HEK293 (cell line): Measurements from ENCODE around the gene CLIC3.

Experiments used
- CTCF ChIA-PET: fragments of 350-600 bp; formaldehyde crosslinking; extraction: SDS; loops from one replicate; lab custom pipeline; 2021; ENCODE audit warnings: antibody characterized with exemption; lab: Yijun Ruan, JAX
- POLR2A ChIA-PET: fragments of 300-600 bp; formaldehyde crosslinking; extraction: SDS; loops from one replicate; lab custom pipeline; 2020; ENCODE audit warnings: antibody characterized with exemption, inconsistent platforms; lab: Yijun Ruan, JAX
- H3K27ac ChIP-seq: fragments of 200-500 bp; sonication (Bioruptor generic); 2 replicates; pipeline ENCODE4 v1.5.1; 2014; ENCODE audit warnings: low read depth, low read length, control low read depth, inconsistent platforms; ENCODE audit errors: extremely low read depth
- H3K36me3 ChIP-seq, 2 experiments: fragments of 200-500 bp in 1 of 2; sonication (Bioruptor generic) in 1 of 2; 1 replicate in 1 of 2; 2 replicates in 1 of 2; pipeline ENCODE4 v1.5.1; 2014 to 2017; ENCODE audit warnings: inconsistent platforms in 2 of 2, low read length in 2 of 2; ENCODE audit not compliant: control insufficient read depth in 2 of 2, insufficient read depth in 1 of 2
- H3K4me1 ChIP-seq: fragments of 200-500 bp; sonication (Bioruptor generic); 2 replicates; pipeline ENCODE4 v1.5.1; 2014; ENCODE audit warnings: mild to moderate bottlenecking, low read length, inconsistent platforms; ENCODE audit not compliant: control insufficient read depth, insufficient read depth
- H3K4me3 ChIP-seq: 2 replicates; pipeline ENCODE4 v1.5.1; 2011; ENCODE audit warnings: low read depth, mild to moderate bottlenecking, control low read depth, low read length, moderate library complexity
- H3K9me3 ChIP-seq: fragments of 200-500 bp; sonication (Bioruptor generic); 2 replicates; pipeline ENCODE4 v1.5.1; 2014; ENCODE audit warnings: low read depth, low read length, inconsistent platforms; ENCODE audit not compliant: control insufficient read depth, insufficient read depth
- EGR2 ChIP-seq: fragments of 450-650 bp; formaldehyde crosslinking; IDR thresholded peaks from 2 replicates; pipeline ENCODE4 v1.5.1; 2016; ENCODE audit warnings: low read depth, missing biosample characterization, missing genetic modification characterization
- HOXA7 ChIP-seq: sonication (generic); formaldehyde crosslinking; IDR thresholded peaks from 2 replicates; pipeline ENCODE4 v1.8.1; 2022; ENCODE audit warnings: missing genetic modification reagents, borderline replicate concordance
- KLF8 ChIP-seq: fragments of 450-650 bp; formaldehyde crosslinking; IDR thresholded peaks from 2 replicates; pipeline ENCODE4 v1.5.1; 2016; ENCODE audit warnings: missing biosample characterization, missing genetic modification characterization
- ZBTB8A ChIP-seq: fragments of 450-650 bp; formaldehyde crosslinking; IDR thresholded peaks from 2 replicates; pipeline ENCODE4 v1.5.1; 2016; ENCODE audit warnings: missing biosample characterization, missing genetic modification characterization
- ZNF157 ChIP-seq: fragments of 450-650 bp; formaldehyde crosslinking; IDR thresholded peaks from 2 replicates; pipeline ENCODE4 v1.5.1; 2016; ENCODE audit warnings: missing biosample characterization, missing genetic modification characterization
- ZNF16 ChIP-seq: fragments of 450-650 bp; formaldehyde crosslinking; IDR thresholded peaks from 2 replicates; pipeline ENCODE4 v1.5.1; 2016; ENCODE audit warnings: low read depth, missing biosample characterization, missing genetic modification characterization
- ZNF2 ChIP-seq: fragments of 450-650 bp; formaldehyde crosslinking; IDR thresholded peaks from 2 replicates; pipeline ENCODE4 v1.5.1; 2016; ENCODE audit warnings: missing biosample characterization, missing genetic modification characterization
- ZNF48 ChIP-seq: fragments of 450-650 bp; formaldehyde crosslinking; IDR thresholded peaks from 2 replicates; pipeline ENCODE4 v1.5.1; 2016; ENCODE audit warnings: missing biosample characterization, missing genetic modification characterization
- ZNF501 ChIP-seq: fragments of 450-650 bp; formaldehyde crosslinking; IDR thresholded peaks from 2 replicates; pipeline ENCODE4 v1.5.1; 2016; ENCODE audit warnings: missing biosample characterization, missing genetic modification characterization
- ZNF510 ChIP-seq: fragments of 450-650 bp; formaldehyde crosslinking; IDR thresholded peaks from 2 replicates; pipeline ENCODE4 v1.5.1; 2018; ENCODE audit warnings: mild to moderate bottlenecking, missing genetic modification characterization, missing biosample characterization; ENCODE audit not compliant: insufficient replicate concordance
- ZNF521 ChIP-seq: fragments of 450-650 bp; formaldehyde crosslinking; IDR thresholded peaks from 2 replicates; pipeline ENCODE4 v1.5.1; 2017; ENCODE audit warnings: missing biosample characterization, mild to moderate bottlenecking, missing genetic modification characterization
- ZNF549 ChIP-seq: fragments of 450-650 bp; IDR thresholded peaks from 2 replicates; pipeline ENCODE4 v1.5.1; 2018; ENCODE audit warnings: missing biosample characterization, missing genetic modification characterization, mild to moderate bottlenecking, inconsistent platforms, moderate library complexity
- ZNF560 ChIP-seq: fragments of 450-650 bp; formaldehyde crosslinking; IDR thresholded peaks from 2 replicates; pipeline ENCODE4 v1.5.1; 2017; ENCODE audit warnings: missing biosample characterization, missing genetic modification characterization, borderline replicate concordance
- TF ChIP-seq, protein P1 (sequence below): fragments of 450-650 bp; formaldehyde crosslinking; IDR thresholded peaks from 2 replicates; pipeline ENCODE4 v1.5.1; 2016; ENCODE audit warnings: missing biosample characterization, missing genetic modification characterization
- TF ChIP-seq, protein P2 (sequence below): fragments of 450-650 bp; formaldehyde crosslinking; IDR thresholded peaks from 2 replicates; pipeline ENCODE4 v1.5.1; 2017; ENCODE audit warnings: missing biosample characterization, missing genetic modification characterization
- TF ChIP-seq, protein P3 (sequence below): fragments of 450-650 bp; formaldehyde crosslinking; IDR thresholded peaks from 2 replicates; pipeline ENCODE4 v1.5.1; 2017; ENCODE audit warnings: missing biosample characterization, missing genetic modification characterization
- TF ChIP-seq, protein P4 (sequence below): fragments of 450-650 bp; formaldehyde crosslinking; IDR thresholded peaks from 2 replicates; pipeline ENCODE4 v1.5.1; 2016; ENCODE audit warnings: missing biosample characterization, missing genetic modification characterization
- TF ChIP-seq, protein P5 (sequence below): fragments of 450-650 bp; formaldehyde crosslinking; IDR thresholded peaks from 2 replicates; pipeline ENCODE4 v1.5.1; 2016; ENCODE audit warnings: missing biosample characterization, missing genetic modification characterization

CLIC3 gene

DNA sequence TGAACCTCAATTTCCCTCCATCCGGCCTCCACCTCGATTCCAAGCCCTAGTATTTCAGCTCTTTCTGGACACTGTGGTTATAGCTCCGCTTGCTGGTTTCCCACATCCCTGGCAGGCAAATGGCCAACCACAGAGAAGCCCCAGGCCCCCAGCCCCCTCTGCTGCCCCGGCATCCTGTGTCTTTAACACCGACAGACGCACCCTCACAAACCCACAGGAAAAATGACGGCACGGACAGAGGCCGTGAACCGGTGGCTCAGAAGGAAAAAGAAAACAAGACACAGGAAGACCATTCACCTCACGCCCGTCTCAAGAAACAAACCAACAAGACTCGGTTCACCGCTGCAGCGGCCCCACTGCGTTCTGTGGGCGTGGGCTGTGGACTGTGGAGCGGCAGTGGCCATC lies 1.5 kb upstream of the CLIC3 start (continued):
- TF ChIP-seq ZNF521 (tag by site-specific recombination) (no peak), ZNF48 (tag by site-specific recombination) (no peak), ZNF16 (tag by site-specific recombination) (no peak), ZNF549 (no peak), ZNF501 (tag by site-specific recombination) (no peak), ZNF157 (tag by site-specific recombination) (no peak)
- TF ChIP-seq, protein P1, sequence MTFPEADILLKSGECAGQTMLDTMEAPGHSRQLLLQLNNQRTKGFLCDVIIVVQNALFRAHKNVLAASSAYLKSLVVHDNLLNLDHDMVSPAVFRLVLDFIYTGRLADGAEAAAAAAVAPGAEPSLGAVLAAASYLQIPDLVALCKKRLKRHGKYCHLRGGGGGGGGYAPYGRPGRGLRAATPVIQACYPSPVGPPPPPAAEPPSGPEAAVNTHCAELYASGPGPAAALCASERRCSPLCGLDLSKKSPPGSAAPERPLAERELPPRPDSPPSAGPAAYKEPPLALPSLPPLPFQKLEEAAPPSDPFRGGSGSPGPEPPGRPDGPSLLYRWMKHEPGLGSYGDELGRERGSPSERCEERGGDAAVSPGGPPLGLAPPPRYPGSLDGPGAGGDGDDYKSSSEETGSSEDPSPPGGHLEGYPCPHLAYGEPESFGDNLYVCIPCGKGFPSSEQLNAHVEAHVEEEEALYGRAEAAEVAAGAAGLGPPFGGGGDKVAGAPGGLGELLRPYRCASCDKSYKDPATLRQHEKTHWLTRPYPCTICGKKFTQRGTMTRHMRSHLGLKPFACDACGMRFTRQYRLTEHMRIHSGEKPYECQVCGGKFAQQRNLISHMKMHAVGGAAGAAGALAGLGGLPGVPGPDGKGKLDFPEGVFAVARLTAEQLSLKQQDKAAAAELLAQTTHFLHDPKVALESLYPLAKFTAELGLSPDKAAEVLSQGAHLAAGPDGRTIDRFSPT (tag by site-specific recombination) = no peak

DNA sequence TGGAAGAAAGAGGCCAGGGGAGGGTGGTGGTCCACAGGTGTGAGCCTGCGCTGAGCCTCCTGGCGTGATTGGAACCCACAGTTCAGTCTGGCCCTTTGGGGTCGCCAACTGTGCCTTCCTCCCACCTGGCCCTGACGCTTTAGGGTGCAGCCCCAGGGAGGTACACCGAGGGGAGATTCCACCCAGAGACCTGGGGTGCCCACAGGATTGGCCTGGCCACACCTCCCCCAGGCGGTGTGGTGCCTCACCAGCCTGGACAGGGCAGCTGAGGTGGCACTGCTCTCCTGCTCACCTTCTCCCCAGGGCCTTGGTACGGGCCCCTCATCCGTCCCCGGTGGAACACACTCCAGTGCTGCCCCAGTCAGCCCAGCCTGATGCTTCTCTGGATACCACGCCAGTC lies 1.0 kb upstream of the CLIC3 start:
- H3K4me3 ChIP-seq = no peak overlapping the region
- H3K4me1 ChIP-seq = peaks cover 5% of the 10 kb centered on the region
- TF ChIP-seq, protein P1 (tag by site-specific recombination) = peak; percentile 31
- TF ChIP-seq, protein P2, sequence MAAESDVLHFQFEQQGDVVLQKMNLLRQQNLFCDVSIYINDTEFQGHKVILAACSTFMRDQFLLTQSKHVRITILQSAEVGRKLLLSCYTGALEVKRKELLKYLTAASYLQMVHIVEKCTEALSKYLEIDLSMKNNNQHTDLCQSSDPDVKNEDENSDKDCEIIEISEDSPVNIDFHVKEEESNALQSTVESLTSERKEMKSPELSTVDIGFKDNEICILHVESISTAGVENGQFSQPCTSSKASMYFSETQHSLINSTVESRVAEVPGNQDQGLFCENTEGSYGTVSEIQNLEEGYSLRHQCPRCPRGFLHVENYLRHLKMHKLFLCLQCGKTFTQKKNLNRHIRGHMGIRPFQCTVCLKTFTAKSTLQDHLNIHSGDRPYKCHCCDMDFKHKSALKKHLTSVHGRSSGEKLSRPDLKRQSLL (tag by site-specific recombination) = no peak
- ChIA-PET POLR2A (interaction anchor here (1.3 kb wide), 2 partner anchors 111 to 156 kb away, joined by 3 to 4 read pairs; partner anchors contain the start of gene TRAF2), CTCF (interaction anchor here (0.6 to 5.4 kb wide), 3 partner anchors 32 to 49 kb away, joined by 3 to 38 read pairs (median 15); partner anchors contain the start of gene ABCA2)
- H3K9me3 ChIP-seq = no peaks in the 10 kb centered on the region
- H3K27ac ChIP-seq = no peak overlapping the region
- peaks cover 0 to 18% of the 10 kb centered on the region in 2 experiments; a peak in 1 of 3 replicates for H3K36me3 ChIP-seq

DNA sequence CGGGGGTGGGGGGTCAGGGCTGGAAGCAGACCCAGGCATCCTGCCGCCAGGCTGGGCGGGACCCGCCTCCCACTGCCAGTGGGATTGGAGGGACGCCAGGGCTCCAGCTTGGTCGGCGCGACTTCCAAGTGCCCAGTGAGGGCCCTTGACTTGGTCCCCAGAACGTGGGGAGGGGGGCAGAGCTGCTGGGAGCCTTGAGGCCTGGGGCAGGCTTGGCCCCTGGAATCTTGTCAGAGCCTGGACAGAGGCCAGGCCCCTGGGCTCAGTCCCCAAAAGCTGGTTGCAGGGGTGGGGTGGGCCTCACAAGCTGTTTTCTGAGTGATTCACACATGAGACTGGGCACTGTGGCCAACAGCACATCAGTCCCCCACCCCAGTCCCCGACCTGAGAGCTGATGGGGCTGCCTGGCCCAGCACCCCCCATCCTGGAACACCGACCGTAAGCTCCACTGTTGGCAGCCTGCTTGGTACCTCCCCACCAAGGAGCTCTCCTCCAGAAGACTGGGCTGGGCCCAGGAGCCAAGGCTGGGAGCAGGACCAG lies 526 bp downstream of the CLIC3 start:
- Histone ChIP-seq H3K4me1 (peaks cover 5% of the 10 kb centered on the region), H3K27ac (no peak overlapping the region), H3K36me3 (peaks cover 0 to 18% of the 10 kb centered on the region in 2 experiments; a peak in 1 of 3 replicates), H3K4me3 (no peak overlapping the region), H3K9me3 (no peaks in the 10 kb centered on the region)
- ChIA-PET CTCF (interaction anchor here (0.7 to 5.4 kb wide), 5 partner anchors 34 to 208 kb away, joined by 3 to 38 read pairs (median 4); partner anchors contain the start of gene ABCA2), POLR2A (interaction anchor here (0.7 to 1.6 kb wide), 14 partner anchors 9 to 245 kb away, joined by 3 to 8 read pairs (median 4); partner anchors contain the start of gene TUBB4B)
- TF ChIP-seq ZNF510 (tag by site-specific recombination) = no peak
- TF ChIP-seq ZNF560 (tag by site-specific recombination) = no peak
- TF ChIP-seq ZNF2 = no peak
- TF ChIP-seq EGR2 (tag by site-specific recombination) = peak; percentile 41; the same call in 1 of the 2 replicates
- TF ChIP-seq, protein P3, sequence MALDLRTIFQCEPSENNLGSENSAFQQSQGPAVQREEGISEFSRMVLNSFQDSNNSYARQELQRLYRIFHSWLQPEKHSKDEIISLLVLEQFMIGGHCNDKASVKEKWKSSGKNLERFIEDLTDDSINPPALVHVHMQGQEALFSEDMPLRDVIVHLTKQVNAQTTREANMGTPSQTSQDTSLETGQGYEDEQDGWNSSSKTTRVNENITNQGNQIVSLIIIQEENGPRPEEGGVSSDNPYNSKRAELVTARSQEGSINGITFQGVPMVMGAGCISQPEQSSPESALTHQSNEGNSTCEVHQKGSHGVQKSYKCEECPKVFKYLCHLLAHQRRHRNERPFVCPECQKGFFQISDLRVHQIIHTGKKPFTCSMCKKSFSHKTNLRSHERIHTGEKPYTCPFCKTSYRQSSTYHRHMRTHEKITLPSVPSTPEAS (tag by site-specific recombination) = no peak
- no peak for TF ChIP-seq HOXA7 (CRISPR knock-in tag)
- TF ChIP-seq, protein P4, sequence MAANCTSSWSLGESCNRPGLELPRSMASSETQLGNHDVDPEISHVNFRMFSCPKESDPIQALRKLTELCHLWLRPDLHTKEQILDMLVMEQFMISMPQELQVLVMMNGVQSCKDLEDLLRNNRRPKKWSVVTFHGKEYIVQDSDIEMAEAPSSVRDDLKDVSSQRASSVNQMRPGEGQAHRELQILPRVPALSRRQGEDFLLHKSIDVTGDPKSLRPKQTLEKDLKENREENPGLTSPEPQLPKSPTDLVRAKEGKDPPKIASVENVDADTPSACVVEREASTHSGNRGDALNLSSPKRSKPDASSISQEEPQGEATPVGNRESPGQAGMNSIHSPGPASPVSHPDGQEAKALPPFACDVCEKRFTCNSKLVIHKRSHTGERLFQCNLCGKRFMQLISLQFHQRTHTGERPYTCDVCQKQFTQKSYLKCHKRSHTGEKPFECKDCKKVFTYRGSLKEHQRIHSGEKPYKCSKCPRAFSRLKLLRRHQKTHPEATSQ (tag by site-specific recombination) = no peak
- TF ChIP-seq ZBTB8A (tag by site-specific recombination) = peak; percentile 6; the same call in 1 of the 2 replicates
- TF ChIP-seq, protein P5, sequence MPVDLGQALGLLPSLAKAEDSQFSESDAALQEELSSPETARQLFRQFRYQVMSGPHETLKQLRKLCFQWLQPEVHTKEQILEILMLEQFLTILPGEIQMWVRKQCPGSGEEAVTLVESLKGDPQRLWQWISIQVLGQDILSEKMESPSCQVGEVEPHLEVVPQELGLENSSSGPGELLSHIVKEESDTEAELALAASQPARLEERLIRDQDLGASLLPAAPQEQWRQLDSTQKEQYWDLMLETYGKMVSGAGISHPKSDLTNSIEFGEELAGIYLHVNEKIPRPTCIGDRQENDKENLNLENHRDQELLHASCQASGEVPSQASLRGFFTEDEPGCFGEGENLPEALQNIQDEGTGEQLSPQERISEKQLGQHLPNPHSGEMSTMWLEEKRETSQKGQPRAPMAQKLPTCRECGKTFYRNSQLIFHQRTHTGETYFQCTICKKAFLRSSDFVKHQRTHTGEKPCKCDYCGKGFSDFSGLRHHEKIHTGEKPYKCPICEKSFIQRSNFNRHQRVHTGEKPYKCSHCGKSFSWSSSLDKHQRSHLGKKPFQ (tag by site-specific recombination) = no peak
- no peak for TF ChIP-seq KLF8 (tag by site-specific recombination)
